Uterus (tissue), 2 donors: ENCODE results near the gene TMEM80.

Experiments
- POLR2A ChIP-seq, 2 donors: fragments of 450-650 bp; IDR thresholded peaks; one replicate each; pipeline ENCODE4 v1.6.1; 2016; ENCODE audit warnings: antibody characterized with exemption in 2 of 2, mild to moderate bottlenecking in 1 of 2, moderate library complexity in 1 of 2
- TF ChIP-seq, protein P1 (sequence below), 4 experiments: fragments of 200-600 bp in 2 of 4; fragments of 450-650 bp in 2 of 4; sonication (generic) in 2 of 4; IDR thresholded peaks; one replicate each; pipeline ENCODE4 v1.5.1; 2016 to 2019; ENCODE audit warnings: antibody characterized with exemption in 4 of 4, mild to moderate bottlenecking in 2 of 4, moderate library complexity in 1 of 4

DNA sequence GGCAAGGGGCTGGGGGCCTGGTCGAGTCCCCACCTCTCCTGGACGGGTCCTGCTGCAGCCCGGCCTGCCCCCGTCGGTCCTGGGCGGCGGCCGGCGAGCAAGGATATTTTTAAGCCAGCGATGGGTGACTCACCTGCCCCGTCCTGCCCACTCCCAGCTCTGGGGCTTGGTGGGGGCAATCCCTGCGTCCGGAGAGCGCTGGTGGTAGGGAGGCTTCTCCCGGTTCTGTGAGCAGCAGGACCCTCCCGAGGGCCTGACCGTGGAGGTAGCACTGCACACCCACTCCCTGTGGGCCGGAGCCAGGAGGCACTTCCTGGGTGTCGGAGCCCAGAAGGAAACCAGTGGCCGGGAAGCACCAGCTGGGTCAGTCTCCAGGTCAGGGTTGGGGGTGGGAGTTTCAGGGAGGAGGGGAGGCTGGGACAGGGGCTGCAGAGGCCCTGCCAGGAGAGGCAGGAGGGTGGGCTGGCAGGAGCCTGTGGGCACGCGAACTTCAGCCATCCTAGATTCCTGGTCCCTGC is 10.9 kb downstream of the TMEM80 start:
- TF ChIP-seq, protein P1, sequence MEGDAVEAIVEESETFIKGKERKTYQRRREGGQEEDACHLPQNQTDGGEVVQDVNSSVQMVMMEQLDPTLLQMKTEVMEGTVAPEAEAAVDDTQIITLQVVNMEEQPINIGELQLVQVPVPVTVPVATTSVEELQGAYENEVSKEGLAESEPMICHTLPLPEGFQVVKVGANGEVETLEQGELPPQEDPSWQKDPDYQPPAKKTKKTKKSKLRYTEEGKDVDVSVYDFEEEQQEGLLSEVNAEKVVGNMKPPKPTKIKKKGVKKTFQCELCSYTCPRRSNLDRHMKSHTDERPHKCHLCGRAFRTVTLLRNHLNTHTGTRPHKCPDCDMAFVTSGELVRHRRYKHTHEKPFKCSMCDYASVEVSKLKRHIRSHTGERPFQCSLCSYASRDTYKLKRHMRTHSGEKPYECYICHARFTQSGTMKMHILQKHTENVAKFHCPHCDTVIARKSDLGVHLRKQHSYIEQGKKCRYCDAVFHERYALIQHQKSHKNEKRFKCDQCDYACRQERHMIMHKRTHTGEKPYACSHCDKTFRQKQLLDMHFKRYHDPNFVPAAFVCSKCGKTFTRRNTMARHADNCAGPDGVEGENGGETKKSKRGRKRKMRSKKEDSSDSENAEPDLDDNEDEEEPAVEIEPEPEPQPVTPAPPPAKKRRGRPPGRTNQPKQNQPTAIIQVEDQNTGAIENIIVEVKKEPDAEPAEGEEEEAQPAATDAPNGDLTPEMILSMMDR (IDR thresholded peaks at IDR 0.05), result no peak
- TF ChIP-seq POLR2A (IDR thresholded peaks at IDR 0.05), result peak in 1 of 2 donors; percentile 11
